Prostate gland (tissue), 2 donors: ENCODE results near the gene DPY19L1. TPM values are rescaled to one million over a fixed set of nuclear protein-coding genes. Genes with fewer than 3 reads are reported as not detected.

Experiments used
- DNase-seq: peaks from one replicate; pipeline ENCODE4 v3.0.0-alpha.2; 2019; ENCODE audit warnings: low spot score
- H3K27ac ChIP-seq, 2 donors: fragments of 200-600 bp; sonication (generic); 2 replicates each; pipeline ENCODE4 v1.5.1; 2017 to 2019
- H3K27me3 ChIP-seq: fragments of 200-600 bp; sonication (generic); replicated peaks from 2 replicates; pipeline ENCODE4 v1.5.1; 2019; ENCODE audit not compliant: insufficient read depth
- H3K36me3 ChIP-seq, 2 donors: fragments of 200-600 bp; sonication (generic); 1 replicate in 1 of 2; 2 replicates in 1 of 2; pipeline versions ENCODE4 v1.5.1 to v1.8.1; 2017 to 2019
- H3K4me1 ChIP-seq: fragments of 200-600 bp; sonication (generic); replicated peaks from 2 replicates; pipeline ENCODE4 v1.5.1; 2019
- H3K4me3 ChIP-seq, 2 donors: fragments of 200-600 bp; sonication (generic); 2 replicates each; pipeline ENCODE4 v1.5.1; 2017 to 2019
- H3K9me3 ChIP-seq: fragments of 200-600 bp; sonication (generic); 2 replicates; pipeline ENCODE4 v1.5.1; 2017
- CTCF ChIP-seq, 4 experiments: fragments of 200-600 bp in 2 of 4; fragments of 450-650 bp in 2 of 4; sonication (generic) in 2 of 4; IDR thresholded peaks; 1 replicate in 3 of 4; 2 replicates in 1 of 4; pipeline ENCODE4 v1.5.1; 2016 to 2019; ENCODE audit warnings: antibody characterized with exemption in 4 of 4, mild to moderate bottlenecking in 2 of 4, moderate library complexity in 2 of 4
- POLR2A ChIP-seq: fragments of 450-650 bp; IDR thresholded peaks from one replicate; pipeline ENCODE4 v1.6.1; 2016; ENCODE audit warnings: antibody characterized with exemption, mild to moderate bottlenecking
- POLR2AphosphoS5 ChIP-seq: sonication (generic); formaldehyde crosslinking; IDR thresholded peaks from one replicate; pipeline ENCODE4 v1.6.1; 2017; ENCODE audit warnings: antibody characterized with exemption
- WGBS: methylation state at CpG from one replicate; pipeline ENCODE4 v1.1.5; 2018; 5-methylcytosine and 5-hydroxymethylcytosine counted together
- intact Hi-C: fragments of 100-400 bp; cut with DNase I; formaldehyde crosslinking; loops from one replicate; pipeline ENCODE4 v1.14.2; 2022
- total RNA-seq, 2 donors: library from RNA; depleted of rRNA; stranded (reverse); fragments of >200 nt; gene quantifications; one replicate each; pipeline ENCODE4 v1.1.0, GENCODE V29; 2016

DPY19L1 gene
- total RNA-seq, 2 donors from 2014 or later, result 9.0 to 48.5 TPM

GRCh38 chr7:35038354-35038753 lies 1.1 kb upstream of the DPY19L1 start:
- intact Hi-C loops, result loop anchor here (5.0 to 10.0 kb wide), 2 partner anchors 716 to 944 kb away; no protein-coding TSS in a partner anchor
- H3K27ac ChIP-seq, result peak overlapping the region; percentile 87 to 90
- no peaks in the 10 kb centered on the region for H3K4me1 ChIP-seq
- H3K36me3 ChIP-seq, result no peaks in the 10 kb centered on the region
- DNase-seq, result no peak
- H3K9me3 ChIP-seq, result no peaks in the 10 kb centered on the region
- no peak for TF ChIP-seq POLR2A
- no peak for TF ChIP-seq POLR2AphosphoS5
- TF ChIP-seq CTCF (IDR thresholded peaks at IDR 0.05), result no peak
- WGBS, result 11% methylated on average over 9 of the region's 9 CpGs
- no peaks in the 10 kb centered on the region for H3K27me3 ChIP-seq
- peak overlapping the region; percentile 61 to 65 for H3K4me3 ChIP-seq

DNA sequence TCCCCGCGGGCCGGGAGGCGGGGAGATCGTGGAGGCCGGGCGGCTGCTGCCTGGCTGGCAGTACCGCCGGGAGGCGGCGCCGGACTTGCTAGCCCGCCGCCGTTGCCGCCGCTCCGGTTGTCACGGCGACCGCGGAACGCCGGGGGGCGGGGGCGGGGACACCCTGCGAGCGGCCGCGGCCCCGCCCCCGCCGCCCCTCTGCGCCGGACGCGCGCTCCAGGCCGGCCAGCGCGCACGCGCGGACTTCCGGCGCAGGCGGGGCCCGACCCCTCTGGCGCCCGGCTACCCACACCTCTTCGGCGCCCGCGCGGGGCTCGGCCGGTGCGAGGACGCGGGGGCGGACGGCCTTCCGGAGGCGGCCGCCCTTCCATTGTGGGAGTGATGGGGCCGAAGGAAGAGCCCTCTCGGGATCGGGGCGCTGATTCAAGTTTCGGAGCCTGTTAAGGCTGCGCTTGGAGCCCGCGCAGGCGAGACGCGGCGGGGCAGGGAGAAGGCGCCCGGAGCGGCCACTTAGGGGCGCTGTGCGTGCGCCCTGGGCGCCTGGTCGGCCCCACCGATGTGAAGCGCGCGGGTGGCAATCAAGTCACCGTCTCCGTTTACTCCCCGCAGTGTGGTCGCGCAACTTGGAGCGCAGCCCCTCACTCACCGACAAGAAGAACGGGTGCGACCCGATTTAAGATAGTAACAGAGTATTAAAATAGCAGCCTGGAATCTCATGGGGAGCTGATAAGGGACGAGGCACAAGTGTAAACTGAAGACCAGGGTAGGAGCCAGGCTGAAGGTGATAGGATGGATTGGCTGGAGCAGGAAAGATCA lies 449 bp upstream of the DPY19L1 start:
- Histone ChIP-seq H3K36me3 (no peaks in the 10 kb centered on the region), H3K27ac (peak overlapping the region; percentile 87 to 90), H3K9me3 (no peaks in the 10 kb centered on the region), H3K4me3 (peak overlapping the region; percentile 61 to 65), H3K4me1 (no peaks in the 10 kb centered on the region), H3K27me3 (no peaks in the 10 kb centered on the region)
- peak; percentile 93 for DNase-seq
- intact Hi-C loops, result loop anchor here (2.0 to 10.0 kb wide), 3 partner anchors 215 to 943 kb away; no protein-coding TSS in a partner anchor
- whole genome bisulfite sequencing, result under 1% methylated on average over 68 of the region's 100 CpGs
- TF ChIP-seq CTCF (IDR thresholded peaks at IDR 0.05) (peak; percentile 51 to 90 (median 78)), POLR2A (no peak), POLR2AphosphoS5 (peak; percentile 14)

DNA sequence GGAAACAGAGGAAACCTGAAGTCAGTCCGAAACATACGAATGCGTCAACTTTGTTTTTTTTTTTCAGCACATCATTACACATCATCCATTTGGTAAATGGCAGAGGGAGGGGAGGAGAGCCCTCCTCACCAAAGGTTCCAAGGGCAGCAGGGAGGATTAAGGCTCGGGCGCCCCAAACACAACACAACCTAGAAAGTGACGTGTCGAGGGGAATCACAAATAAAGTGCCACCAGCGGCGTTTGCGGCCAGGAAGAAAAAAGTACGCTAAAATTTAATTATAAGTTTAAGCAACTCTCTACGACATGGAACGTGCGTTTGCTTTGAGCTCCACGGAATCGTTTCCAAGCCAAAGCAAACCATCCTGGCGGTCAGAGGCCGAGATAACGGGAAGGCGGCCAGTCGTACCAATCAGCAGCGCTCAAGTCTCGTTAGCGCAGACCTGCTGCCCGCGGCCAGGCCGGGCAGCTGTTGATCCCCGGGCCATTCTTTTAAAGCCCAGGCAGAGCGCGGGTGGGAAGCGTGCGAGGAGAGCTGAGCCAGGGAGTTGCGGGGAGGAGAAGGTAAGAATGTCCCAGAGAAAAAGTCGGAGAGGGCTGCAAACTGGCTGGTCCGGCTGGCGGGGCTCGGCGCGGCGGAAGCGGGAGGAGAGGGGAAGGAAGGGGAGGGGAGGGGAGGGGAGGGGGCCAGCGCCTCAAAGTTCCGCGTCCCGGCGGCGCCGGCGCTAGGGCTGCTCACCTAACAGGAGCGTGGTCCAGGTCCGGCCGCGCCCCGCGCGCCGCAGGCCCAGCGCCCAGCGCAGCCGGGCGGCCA lies 719 bp downstream of the DPY19L1 start:
- under 1% methylated on average over 61 of the region's 61 CpGs for WGBS

DNA sequence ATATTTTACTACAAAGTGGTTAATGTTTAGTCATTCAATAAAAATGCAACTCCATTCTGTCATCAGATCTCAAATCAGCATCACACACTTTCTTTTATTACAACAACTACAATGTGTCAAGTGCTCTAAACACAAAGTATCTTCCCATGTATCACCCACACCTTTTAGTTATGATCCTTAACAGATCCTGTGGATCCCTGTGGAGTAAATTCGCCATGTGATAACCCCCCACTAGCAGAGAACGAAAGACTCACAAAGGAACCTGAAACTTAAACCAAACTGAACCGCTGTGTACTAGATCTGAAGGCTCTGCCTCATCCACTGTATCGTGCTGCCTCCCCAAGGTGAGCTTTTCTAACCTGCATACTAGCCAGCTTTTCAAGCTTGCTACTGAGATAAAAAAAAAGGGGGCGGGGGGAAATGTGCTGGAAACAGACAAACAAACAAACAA lies 1.7 kb downstream of the DPY19L1 start:
- H3K4me1 ChIP-seq, result no peaks in the 10 kb centered on the region
- intact Hi-C loops, result loop anchor here (5.0 to 10.0 kb wide), 2 partner anchors 713 to 941 kb away; no protein-coding TSS in a partner anchor
- DNase-seq, result peak; percentile 11
- H3K36me3 ChIP-seq, result no peaks in the 10 kb centered on the region
- H3K27ac ChIP-seq, result no peak overlapping the region
- H3K27me3 ChIP-seq, result no peaks in the 10 kb centered on the region
- 29% methylated on average over 5 of the region's 5 CpGs for WGBS
- no peak overlapping the region for H3K4me3 ChIP-seq
- H3K9me3 ChIP-seq, result no peaks in the 10 kb centered on the region
- TF ChIP-seq POLR2AphosphoS5 (no peak), CTCF (IDR thresholded peaks at IDR 0.05) (no peak), POLR2A (no peak)

More for the DNA sequence above, 719 bp downstream of the DPY19L1 start:
- H3K4me3 ChIP-seq, result peak overlapping the region; percentile 61 to 65
- no peaks in the 10 kb centered on the region for H3K36me3 ChIP-seq
- intact Hi-C loops, result loop anchor here (2.0 to 10.0 kb wide), 3 partner anchors 214 to 942 kb away; no protein-coding TSS in a partner anchor
- TF ChIP-seq POLR2A (no peak), POLR2AphosphoS5 (peak; percentile 12)
- H3K4me1 ChIP-seq, result no peaks in the 10 kb centered on the region
- peak overlapping the region; percentile 54 to 87 for H3K27ac ChIP-seq
- H3K9me3 ChIP-seq, result no peaks in the 10 kb centered on the region
- H3K27me3 ChIP-seq, result no peaks in the 10 kb centered on the region
- peak; percentile 52 for DNase-seq

DNA sequence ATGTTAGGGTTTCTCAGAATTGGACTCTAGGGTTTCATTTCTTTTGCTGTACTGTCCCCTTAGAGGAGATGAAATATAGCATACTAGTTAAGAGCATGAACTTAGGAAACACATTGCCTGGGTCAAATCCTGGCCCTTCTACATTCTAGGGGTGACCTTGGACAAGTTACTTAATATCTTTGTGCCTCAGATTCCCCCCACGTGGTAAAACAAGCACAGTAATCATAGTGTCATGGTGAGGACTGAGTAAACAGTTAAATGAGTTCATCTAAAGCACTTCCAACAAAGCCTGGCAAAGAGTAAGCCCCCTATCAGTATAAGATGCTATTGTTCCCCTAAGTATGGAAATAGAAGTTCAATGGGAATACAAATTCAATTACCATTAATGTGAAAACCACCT lies 5.1 kb downstream of the DPY19L1 start:
- H3K36me3 ChIP-seq, result no peaks in the 10 kb centered on the region
- H3K9me3 ChIP-seq, result no peaks in the 10 kb centered on the region
- 22% methylated on average over 1 of the region's 1 CpG for WGBS
- no peak for TF ChIP-seq CTCF (IDR thresholded peaks at IDR 0.05)
- no peak for TF ChIP-seq POLR2AphosphoS5
- TF ChIP-seq POLR2A, result no peak
- no peaks in the 10 kb centered on the region for H3K4me1 ChIP-seq
- no peak for DNase-seq
- H3K27ac ChIP-seq, result no peak overlapping the region
- H3K27me3 ChIP-seq, result no peaks in the 10 kb centered on the region
- intact Hi-C loops, result loop anchor here (10.0 kb wide), 1 partner anchor 937 kb away; no protein-coding TSS in a partner anchor
- H3K4me3 ChIP-seq, result no peak overlapping the region
